LHCN-M2 (cell line): ENCODE measurements around the gene HOXA7. TPM values are rescaled to one million over a fixed set of nuclear protein-coding genes. Genes with fewer than 3 reads are reported as not detected.

ENCODE experiments used
- DNase-seq: peaks from one replicate; pipeline ENCODE4 v3.0.0-alpha.2; 2012; ENCODE audit warnings: low read depth
- total RNA-seq: library from RNA; depleted of rRNA; stranded (reverse); fragments of >200 nt; gene quantifications from 2 replicates; pipeline ENCODE4 v1.2.3, GENCODE V29; 2014

The HOXA7 gene
- total RNA-seq, 1 experiment from 2014 or later, result 8.3 TPM

- no peak for DNase-seq
These were observed 37.0 kb downstream of the HOXA7 start for GRCh38 chr7:27119412-27119911.

- DNase-seq, result no peak
These were observed 37.9 kb downstream of the HOXA7 start for GRCh38 chr7:27118580-27118979.

GRCh38 chr7:27117887-27118491 is 38.5 kb downstream of the HOXA7 start:
- DNase-seq, result no peak

DNA sequence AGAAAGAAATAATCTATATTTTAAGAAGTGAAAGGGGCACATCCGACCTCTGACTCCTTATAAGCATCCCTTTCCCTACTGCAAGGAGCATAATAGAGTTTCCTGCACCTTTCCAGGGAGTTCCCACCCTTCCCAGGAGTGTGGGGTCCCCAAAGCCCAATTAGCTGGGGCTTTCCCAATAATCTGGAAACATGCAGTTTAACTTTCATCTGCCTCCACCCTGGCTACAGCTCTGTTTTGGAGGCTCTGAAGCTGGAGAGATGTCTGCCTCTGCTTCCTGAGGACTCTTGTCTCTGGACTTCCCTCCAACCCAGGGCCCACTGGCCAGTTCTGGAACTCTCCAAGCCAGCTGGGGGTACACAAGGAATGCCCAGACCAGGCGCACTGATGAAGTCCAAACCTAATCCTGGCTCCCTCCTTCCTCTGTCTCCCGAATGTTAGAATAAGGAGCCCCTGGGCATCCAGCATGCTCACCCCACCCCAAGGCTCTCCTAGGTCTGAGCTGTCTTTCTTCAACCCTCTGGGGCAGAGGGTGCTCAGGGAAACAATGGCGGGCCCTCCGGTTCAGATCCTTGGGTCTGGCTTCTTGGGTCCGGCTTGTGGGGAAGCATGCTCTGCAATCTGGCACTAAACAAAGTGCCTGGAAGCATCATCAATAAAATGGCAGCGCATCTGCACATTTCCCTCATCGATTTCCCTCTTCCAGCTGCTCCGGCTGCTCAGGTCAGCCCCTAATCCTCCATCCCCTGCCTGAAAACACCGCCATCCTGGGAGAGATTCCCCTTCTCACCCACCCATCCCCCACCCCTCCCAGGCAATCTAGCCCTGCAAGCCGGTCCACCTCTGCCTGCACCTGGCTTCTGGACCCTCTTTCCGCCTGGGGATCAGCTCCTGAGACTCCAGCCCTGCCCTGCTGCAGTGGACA is 39.3 kb downstream of the HOXA7 start:
- no peak for DNase-seq

DNA sequence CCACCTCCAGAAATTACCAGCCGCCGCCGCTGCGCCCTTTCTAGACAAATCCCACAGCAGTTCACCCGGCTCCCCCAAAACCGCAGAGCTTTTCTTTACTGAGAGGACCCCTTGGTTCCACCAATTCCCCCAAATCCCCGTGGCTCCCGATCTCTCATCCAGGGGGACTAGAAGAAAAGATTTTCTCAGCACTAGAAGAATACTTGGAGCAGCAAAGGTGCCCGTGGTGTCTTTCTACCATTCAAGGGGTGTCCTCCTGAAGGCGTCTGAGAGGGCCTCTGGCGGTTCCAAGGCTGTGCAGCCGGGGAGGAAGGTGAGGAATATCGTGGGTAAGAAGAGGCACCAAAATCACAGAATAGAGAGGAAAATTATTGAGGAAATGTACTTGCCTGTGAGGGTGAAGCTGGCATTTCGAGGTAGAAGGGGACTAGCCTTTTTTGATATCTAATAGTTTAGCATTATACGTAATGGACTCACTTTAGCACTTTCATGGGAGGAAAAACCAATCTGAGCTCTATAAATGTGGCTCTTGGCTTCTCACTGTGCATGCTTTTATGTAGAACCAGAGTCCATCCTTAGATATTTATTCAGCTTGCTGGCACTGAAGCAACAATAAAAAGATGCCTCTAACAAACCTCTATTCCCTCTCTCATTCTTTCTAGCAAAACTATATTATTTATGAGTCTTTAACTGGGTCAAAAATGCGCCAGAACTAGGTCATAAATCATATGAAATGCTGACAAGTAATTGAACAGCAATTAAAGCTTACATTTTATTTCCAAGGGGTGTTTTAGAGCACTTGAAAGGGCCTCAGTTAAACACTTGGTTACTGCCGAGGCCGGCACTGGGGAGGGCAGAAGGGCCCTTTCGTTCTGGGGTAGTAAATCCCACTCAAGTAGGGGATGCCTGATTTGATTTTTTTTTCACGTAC is 40.2 kb downstream of the HOXA7 start:
- DNase-seq, result no peak

- no peak for DNase-seq
These were observed 41.1 kb downstream of the HOXA7 start for GRCh38 chr7:27115221-27116026.

GRCh38 chr7:27114881-27115220 is 41.6 kb downstream of the HOXA7 start:
- no peak for DNase-seq

GRCh38 chr7:27113991-27114769 is 42.3 kb downstream of the HOXA7 start:
- peak; percentile 65 for DNase-seq

DNA sequence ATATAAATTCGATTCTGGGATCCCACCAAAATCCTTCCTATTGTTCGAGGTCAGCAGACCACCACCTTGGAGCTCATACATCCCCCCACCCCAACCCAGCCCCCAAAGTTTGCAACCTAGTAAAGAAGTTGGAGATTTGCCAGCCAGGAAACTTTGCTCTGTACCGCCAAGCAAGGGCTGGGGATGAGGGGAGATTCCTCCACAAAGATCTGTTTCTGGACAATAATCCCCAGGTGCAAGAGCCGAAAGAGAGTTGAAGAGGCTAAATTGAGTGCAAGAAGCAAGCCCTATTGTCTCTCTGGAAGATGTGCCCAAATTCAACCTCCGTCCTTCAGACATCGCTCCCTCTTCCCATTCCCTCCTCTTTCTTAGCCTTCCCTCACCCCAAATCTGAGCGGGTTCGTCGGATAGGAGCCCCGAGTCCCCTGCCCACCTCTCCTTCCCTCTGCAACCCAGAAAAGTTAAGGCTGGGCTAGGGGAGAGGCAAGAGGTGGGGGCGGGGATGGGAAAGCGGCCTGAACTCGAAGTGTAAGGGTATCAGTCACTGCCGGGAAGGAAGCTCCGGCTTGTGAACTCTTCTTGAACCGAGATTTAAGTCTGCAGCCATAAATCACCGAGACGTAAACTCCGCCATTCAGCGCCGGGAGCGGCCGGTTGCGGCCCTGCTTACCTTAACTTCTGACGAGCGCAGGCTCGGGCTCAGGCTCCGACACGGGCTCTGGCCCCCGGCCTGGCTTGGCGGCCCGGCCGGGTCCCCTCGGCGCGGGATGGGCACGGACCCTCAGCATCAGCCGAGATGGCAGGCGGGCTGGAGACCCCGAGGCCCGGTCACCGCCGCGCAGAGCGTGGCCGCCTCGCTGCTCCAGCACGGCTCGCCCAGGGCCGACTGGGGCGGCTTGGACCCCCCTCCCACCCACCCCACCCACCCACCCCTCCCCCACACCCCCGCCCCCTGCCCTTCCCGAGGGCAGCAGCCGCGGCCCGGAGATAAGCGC is 43.2 kb downstream of the HOXA7 start:
- DNase-seq, result peak; percentile 83

DNA sequence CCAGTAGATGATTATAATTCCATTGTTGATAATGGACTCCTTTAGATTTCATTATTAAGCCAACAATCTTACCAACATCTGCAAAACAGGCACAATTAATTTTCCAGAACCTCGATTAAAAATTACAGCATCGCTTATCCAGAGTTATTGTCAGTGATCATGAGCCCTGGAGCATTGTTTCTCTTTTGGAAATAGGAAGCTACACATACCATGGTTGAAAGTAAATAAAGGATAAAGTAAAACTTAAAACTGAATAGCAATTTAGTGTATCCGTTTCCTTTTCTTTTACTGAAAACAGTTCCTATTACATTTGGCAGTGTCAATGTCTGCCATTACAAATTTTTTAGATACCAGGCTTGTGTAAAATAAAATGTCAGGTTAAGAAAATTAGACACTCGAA is 44.1 kb downstream of the HOXA7 start:
- DNase-seq, result no peak

DNA sequence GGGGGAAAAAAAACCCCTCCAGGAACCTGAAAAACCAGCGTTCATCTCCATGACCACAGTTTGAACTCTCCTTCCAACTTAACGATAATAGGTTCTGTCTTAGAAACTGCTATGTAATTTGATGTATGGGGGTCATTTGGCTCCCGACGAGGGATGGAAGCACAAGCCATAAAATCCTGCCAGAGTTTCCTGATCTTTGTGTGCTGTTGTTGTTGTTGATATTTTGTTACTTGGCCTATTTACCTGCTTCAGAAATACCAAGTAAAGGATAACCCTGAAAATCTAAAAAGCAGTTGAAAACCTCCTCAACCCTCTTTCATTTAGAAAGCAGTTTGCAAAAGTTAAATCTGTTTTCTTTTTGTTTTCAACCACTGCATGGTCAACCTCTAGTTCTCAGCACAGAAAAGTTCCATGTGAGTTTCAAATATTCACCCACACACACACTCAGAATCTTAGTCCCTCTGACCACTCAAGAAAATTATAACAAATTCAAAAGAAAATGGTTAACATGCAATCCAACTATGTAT is 44.7 kb downstream of the HOXA7 start:
- DNase-seq, result no peak

- DNase-seq, result peak; percentile 81
These were observed 45.3 kb downstream of the HOXA7 start for GRCh38 chr7:27111042-27111750.

GRCh38 chr7:27110186-27111031 is 46.1 kb downstream of the HOXA7 start:
- no peak for DNase-seq

GRCh38 chr7:27109466-27110185 is 46.8 kb downstream of the HOXA7 start:
- no peak for DNase-seq

DNA sequence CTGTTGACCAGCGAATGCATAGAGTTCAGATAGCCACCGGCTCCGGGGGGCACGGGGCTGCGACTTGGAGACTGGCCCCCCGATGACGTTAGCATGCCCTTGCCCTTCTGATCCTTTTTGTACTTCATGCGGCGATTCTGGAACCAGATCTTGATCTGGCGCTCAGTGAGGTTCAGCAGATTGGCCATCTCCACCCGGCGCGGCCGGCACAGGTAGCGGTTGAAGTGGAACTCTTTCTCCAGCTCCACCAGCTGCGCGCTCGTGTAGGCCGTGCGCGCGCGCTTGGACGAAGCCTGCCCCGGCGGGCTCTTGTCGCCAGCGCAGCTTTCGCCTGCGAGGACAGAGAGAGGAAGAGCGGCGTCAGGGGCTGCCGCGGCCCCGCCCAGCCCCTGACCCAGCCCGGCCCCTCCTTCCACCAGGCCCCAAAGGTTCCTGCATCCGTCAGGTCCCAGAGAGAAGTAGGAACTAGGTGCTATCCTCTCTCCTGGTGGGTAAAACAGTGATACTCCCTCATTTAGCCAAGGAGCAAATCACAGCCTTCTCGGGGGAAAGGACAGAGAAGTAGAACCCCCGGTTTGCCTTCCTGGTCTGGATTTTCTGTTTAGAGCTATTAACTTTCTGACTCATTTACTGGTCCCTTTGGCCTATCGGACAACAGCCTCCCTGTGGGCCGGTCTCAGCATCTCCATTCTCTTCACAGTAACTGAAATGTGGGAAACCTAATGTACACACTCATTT is 47.9 kb downstream of the HOXA7 start:
- DNase-seq, result no peak
